Stimulated activated CD8-positive, alpha-beta memory T cell treated with anti-CD3 and anti-CD28 coated beads, Interleukin-15, amount 100 ng/mL, for 1 hour (primary cell): ENCODE results near the gene SCFD2.

ENCODE experiments used
- DNase-seq: peaks from one replicate; pipeline ENCODE4 v3.0.0-alpha.2; 2020; ENCODE audit warnings: low read depth

Gene SCFD2

DNA sequence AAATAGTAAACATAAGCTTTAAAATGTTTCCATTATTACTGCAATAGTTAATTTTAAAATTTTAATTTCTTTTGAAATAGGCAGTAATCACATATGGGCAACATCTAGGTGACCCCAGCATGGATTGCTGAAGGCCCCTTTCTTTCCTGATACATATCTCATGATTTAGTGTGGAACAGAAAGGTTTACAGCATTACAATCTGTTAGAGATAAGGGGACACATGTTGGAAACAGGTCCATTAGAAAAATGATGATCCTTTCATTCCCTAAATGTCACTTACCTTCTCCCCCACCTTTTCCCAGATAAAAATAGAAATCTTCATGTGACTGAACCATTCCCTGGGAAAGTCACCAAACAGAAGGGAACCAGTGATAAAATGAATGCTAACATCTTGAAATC, 413.3 kb downstream of the SCFD2 start:
- DNase-seq, result no peak

DNA sequence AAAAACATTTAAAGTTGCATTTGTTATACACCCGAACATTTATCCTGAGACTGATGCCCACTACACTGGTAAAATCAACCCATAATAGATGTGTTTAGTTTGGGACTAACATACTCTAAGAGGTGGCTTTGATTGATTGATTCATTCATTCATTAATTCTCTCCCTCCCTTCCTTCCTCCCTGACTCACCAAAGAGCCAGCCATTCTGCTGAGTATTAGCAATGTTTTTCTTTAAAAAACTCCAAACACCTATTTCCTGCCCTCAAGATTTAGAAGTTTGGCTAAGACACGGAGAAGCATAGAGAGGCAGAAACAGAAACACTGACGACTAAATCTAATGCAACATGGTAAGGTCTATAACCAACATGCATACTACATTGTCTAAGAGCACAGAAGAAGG, 414.8 kb downstream of the SCFD2 start:
- DNase-seq, result no peak

DNA sequence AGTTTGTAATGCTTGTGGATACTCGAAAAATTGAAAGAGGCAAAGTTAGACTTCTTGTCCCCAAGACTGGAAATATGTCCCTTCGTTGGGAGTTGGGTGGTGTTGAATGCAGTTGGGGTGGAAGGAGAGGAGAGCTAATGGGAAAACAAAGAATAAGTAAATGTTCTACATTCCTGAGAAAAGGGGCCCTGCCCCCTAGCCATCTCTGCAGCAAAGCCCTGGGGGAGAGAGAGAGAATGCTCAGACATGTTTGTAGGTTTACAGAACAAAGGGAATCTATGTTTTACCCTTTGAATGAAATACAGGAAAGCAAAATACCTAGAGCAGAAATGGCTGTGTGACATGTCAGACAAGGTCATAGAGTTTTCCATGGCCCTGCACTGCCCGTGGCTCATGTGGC, 415.6 kb downstream of the SCFD2 start:
- DNase-seq, result no peak

DNA sequence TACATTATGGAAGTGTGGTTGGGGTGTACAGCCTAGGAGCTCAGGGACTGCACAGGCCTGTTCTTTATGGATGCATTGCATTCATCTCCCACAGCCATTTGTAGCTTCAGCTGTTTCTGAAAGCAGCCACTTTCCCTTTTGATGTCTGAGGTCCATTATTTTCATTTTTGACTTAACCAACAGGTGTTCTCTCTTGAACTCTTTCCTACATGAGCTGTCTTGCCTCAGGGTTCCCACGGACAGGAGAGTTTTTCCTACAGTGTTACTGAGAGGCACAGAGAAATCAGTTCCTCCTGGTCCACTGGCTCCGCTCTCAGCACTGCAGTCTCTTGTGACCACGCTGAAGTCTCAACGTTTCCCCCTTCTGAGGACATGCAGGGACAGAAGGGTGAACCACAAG, 416.5 kb downstream of the SCFD2 start:
- no peak for DNase-seq

DNA sequence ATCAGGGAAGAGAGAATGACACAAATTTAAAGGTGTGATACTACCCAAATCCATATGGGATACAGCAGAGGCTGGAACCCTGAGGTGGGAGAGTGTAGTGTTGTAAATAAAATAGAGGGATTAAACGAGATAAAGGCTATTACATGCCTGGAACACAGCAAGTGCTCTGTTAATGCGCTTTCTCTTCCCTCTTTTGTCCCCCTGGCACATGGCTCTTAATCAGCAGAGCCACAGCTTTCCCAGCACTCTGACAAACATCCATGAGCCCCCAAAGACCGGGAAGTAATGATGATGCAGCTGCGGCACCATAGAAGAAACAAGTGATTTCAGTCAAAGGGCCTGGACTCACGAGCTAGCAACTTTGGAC, 417.8 kb downstream of the SCFD2 start:
- DNase-seq, result no peak

DNA sequence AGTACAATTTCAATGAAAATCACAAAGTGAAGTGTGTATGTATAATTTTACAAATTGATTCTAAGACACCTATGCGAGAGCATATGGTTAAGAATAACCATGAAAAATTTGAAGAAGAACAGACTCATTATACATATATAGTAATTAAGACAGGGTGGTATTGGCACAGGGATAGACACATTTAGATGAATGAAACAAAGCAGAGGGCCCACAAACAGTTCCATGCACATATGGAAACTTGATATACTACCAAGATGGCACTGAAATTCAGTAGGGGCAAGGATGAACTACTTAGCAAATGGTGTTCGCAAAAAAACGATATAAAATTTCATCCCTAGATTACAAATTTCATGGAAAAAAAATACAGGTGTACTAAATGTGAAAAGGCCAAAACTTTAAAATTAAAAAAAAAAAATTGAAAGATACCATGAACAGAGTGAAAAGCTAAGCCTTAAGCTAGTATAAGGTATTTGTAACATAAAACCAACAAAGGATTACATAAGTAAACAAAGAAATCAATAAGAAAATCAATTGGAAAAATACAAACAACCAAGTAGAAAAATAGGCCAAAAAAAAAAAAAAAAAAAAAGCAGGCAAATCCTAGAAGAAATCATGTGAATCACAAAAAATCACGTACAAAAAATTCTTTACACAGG, 418.3 kb downstream of the SCFD2 start:
- DNase-seq, result no peak

DNA sequence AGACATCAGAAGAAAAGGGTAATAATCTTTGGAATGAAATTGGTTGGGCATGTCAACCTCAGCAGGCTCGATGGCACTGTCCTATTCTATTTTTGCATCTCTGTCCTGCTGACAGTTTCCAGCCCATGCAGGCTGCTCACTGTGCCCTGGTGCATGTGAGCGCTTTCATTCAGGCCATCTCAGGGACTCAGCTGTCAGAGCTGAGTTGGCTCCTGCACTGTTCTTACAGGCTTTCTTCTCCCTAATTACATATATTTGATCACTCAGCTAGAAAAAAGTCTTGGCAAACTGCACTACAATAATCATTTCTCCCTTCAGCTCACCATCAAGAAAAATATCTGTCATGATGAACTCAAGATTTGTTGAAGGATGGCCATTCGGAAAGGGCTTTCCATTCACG, 419.0 kb downstream of the SCFD2 start:
- no peak for DNase-seq

DNA sequence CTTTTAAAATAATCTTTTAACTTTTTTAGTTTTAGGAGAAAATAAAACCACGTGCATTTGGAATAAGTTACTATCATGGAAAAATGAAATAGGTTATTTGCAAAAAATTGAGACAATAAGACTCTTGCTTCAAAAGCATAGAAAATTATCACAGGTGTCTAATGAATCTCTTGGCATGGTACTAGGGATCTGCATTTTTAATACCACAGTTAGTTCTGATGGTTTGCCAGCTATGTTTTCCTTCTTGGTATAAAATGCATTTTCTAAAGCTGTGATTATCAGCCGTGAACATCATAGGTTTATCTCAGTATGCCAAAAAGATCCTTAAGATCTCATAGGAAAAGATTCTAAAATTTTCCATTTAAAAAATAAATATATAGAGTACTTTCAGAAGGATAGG, 419.9 kb downstream of the SCFD2 start:
- DNase-seq, result no peak

DNA sequence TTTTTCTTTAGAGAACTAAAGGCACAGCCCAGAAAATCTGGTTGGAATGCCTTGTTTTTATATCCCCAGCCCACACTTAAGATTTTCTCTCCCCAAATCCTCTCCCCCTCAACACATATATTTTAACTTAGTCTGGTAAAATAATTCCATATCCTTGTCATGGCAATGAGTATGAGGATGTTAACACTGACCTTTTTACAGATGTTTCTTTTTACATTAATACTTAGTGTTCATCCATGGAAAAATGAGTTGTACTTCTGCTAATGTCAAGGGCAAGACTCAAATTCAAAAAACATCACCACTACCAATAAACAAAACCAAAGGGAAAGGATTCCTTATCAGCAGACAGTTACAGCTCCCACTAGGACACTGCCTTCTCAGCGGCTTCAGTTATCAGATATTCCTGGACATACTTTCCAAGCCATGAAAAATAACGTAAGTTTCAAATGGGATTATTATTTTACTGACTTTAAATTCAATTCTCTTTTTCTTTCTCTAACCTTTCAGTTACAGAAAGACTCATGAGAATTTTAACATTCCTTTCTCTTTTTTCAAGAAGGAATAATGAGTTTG, 420.4 kb downstream of the SCFD2 start:
- no peak for DNase-seq

DNA sequence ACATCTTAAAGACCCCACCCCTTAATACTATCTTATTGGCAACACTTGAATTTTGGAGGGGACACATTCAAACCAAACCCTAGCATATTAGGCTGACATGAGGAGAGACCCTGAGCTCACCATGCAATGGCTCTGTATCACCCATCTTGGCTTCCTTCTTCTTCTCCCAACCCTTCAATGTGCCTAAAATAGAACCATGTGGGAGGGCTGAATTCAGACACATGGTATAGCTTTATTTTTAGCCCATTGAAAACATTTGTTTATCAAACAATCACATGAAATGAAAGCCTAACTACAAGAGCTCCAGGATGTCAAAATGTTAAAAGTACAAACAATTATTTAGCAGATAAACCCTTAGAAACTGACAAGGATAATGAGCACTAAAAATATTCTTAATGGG, 422.2 kb downstream of the SCFD2 start:
- no peak for DNase-seq

DNA sequence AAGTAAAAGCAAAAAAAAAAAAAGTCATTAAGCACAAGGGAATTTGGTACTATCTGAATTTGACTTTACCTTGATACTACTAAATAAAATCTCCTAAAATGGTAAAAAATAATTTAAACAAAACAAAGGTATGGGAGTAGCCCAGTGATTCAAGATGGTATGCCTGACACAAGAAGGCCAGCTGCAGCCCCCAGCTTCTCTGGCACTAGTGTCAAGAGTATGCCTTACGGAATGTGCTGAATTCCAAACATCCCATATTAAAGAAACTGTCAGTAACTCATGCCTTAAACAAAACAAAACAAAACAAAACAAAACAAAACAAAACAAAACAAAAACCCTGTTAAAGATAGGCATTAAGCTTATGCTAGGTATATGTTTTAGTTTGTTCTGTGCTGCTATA, 422.9 kb downstream of the SCFD2 start:
- DNase-seq, result no peak

DNA sequence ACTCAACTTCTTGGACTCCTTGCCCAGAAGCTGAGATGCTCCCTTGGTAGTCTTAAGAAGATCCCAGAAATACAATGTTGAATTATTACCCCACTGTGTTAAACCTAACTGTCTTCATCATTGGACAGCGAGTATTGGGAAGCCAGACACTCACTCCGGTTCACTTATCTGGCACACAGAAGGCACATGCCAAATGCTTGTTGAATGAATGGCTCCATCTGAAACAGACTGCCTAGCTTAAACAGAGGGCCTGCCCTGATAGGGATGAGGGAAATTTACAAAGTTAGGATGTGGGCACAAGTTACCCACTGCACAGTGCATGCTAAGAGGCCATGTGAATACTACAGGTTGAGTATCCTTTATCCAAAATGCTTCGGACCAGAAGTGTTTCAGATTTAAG, 424.4 kb downstream of the SCFD2 start:
- DNase-seq, result no peak

DNA sequence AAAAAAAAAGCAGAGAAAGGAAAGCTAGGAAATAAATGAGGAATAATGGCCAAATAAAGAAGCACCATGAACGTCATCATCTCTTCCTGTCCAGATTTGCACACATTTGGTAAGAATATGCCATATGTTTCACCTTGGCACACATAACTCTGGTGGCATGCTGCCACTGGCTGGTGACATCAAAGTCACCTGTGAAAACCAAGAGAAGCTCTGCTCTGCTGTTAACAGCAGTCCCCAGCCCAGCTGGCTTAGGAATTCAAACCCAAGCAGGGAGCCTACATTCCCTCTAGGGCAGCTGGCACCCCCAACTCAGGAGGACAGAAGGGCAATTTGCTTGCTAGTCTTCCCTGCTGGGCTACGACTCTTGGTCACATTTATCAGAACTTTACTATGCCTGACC, 426.1 kb downstream of the SCFD2 start:
- DNase-seq, result no peak

DNA sequence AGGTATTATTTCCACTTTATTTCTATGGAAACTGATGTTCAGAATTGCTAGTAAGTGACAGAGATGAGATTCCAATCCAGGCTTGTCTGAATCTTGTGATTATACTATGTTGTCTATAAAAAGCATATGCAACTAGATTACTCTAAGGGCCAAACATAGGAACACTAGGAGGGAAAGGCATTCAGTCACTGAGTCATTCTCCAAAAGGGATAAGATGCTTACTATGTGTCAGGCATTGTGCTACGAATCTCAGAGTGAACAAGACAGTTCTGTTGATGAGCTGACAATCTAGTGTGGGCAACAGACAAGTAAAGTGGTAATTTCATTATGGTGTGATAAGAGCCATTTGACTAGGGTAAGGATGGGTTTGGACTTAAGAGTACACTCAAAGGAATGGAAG, 426.5 kb downstream of the SCFD2 start:
- DNase-seq, result no peak

DNA sequence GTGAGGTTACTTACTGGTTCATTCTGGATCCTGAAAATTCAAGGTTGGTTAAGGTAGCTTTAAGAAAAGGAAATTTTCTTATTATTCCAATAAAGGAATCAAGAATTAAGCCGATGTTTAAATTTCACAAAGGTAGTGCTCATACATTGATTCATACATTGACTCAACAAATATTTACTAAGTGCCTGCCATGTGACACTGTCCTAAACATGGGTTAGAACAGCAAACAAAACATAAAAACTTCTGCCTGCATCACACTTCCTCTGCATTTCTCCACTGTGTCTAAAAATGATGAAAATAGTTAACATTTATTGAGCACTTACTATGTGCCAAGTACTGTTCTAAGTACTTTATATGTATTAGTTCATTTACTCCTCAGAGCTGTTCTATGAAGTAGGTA, 428.0 kb downstream of the SCFD2 start:
- no peak for DNase-seq

DNA sequence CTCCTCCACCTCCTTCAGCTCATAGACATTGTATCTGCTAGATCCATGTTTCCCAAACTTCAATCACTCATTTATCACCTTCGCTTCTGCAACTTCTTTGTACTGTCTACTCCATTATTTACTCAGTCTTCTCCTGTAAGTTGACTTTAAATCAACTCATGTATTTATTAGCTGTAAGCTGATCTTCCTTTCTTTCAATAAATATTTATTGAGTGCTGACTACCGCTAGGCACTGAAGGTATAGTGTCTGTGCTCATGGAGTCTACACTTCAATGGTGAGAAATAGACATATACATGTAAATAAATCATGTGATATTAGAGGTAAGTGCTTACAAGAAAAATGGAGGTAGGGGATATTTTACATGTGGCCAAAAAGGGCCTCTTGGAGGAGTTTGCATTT, 429.1 kb downstream of the SCFD2 start:
- no peak for DNase-seq

DNA sequence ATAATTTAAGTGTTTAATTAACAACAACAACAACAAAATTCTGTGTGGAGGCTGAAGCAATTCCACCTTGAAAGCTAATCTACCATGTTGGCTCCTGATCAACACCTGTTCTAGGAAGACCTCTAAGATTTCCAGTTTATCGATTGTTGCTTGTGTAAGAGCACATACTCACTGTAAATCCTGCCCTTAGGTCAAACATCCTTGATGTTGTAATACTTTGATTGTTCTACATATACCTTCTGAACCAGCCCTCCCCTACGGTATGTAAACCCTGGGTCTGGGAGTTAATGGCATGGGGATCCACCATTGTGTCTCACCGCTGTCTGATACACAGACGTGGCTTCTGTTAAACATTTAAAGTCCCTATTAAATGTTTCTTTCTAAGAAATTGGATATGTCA, 430.5 kb downstream of the SCFD2 start:
- no peak for DNase-seq

DNA sequence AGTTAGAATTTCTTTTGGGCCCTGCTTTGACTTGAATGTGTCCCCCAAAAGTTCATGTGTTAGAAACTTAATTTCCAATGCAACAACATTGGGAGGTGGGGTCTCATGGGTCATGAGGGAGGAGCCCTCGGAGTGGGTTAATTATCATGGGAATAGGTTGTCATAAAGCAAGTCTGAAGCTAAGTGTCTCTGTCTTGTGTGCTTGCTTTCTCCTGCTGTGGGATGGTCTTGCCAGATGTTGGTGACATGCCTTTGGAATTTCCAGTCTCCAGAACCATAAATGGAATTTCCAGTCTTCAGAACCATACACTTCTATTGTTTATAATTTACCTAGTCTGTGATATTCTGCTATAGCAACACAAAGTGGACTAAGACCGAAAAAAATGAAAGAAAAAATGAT, 432.1 kb downstream of the SCFD2 start:
- DNase-seq, result no peak

DNA sequence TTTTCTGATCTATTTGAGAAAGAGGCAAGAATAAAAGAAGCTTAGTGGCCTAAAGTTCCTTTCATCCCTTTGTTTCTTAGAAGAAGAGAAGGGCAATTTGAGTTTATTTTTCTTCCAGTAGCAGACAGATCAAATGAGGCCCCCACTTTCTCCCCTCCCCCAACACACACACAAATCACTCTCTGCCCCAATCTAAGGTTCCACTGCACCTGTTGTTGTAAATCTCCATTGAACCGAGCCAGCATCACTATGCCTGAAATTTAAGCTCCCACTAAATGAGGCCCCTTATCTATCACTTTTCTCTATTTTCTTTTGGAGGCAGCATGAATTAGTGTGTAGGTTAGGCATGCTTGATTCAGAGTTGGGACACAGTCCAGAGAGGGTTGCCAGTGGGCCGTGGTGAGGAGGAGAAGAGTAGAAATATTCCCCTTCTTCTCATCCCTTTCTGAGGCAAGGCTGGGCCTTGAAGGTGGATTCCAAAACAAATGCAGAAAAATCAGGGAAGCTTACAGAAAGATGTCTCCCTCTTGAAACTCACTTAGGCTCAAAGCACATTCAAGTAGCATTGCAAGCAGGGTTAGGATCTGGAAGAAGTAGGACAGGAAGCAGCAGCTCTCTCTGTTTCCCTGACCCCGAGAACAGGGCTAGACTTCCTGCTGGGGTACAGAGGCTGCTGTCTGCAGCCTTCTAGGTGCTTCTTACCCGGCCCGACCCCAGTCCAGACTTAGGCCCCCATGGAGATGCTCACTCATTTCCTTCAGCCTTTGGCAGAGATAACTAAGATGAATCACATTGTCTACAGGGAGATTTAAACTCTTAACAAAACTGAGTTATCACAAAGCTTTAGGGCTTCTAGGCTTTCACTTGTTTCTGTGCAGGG, 433.0 kb downstream of the SCFD2 start:
- DNase-seq, result no peak

DNA sequence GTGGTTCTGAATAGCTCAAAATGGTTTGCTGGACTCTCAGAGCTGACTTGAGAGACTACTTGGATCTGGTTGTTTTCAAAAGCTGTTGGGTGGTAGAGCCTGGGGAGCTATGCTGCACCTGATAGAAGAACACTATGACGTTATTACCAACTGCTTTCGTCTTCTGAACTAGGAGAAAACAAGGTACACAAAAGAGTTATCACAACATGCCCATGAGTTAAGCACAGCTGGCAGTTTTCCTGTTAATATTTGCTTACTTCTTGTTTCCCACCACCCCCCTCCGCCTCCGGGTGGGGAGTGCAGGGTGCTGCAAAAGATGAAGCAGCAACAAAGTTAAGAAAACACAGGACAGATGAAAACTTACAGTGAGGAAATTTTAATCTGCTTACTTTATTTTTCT, 434.6 kb downstream of the SCFD2 start:
- DNase-seq, result no peak

DNA sequence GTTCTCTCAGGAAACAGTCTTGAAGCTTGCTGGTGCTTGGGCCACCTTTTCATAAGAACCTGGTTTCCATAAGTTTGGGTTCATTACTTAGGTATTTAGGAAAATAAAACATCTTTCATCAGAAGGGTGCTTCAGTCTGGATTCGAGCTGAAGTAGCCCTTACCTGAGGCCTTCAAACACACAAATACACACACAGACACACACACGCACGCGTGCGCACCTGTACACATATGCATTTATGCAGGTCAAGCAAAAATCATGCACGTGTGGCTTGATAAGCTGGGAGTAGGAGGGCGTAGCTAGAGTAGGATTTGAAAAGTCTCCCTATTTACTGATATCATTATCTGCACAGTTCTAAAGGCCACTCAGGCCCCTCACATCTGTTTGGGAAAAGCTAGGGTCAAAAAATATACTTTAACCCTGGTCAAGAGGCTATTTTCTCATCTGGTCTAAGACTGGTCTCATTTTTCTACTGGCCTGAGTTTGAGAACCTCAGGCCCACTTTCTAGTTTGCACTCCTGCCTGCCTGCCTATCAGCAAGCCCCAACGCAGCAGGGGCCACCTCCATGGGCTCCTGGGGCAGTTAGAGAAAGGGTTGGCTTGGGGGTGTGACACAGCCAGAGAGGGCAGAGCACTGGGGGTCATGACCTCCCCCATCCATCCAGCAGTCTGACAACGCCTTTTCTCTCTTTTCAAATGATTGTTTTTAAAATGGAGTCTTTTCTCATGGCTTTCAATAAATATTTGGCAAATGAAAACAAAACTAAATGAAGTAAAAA, 439.5 kb downstream of the SCFD2 start:
- DNase-seq, result no peak

DNA sequence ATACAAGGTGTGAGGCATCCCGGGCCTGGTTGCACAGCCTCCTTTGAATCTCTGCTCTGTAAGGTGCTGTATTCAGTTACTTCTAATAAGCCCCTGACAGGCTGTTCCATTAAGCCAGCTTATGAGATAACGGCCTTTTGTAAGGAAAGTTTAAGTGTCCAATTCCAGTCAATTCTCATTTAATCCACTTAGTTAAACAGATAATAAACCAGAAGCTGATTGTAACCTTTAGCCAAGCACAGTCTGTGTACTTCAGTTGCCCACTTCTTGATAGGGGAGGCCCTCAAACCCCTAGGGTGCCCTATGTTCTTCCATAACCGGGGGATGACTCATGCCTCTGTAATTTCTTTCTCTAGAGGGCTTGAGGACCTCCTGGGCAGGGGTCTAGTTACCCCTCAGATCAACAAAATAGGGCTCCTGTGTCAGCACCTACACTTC, 440.3 kb downstream of the SCFD2 start:
- no peak for DNase-seq

DNA sequence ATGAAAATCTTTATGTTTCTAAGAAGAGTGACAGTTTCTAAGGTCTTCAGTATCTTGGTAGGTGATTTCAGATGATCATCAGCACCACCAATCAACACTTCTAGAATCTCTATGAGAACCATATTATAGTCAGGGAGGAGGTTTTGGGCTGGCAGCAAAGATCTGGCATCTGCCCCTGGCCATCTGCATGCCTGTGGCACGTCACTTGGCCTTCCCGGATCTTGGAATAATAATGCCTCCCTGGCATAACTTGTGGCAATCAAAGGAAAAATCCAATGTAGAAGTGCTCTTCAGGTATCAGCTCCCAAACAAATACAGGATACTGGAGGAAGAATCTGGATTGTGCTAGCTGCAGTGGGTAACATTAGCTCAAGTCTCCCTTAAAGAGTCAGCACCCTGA, 446.4 kb downstream of the SCFD2 start:
- no peak for DNase-seq
